Stimulated activated memory B cell treated with anti-CD40 and anti-IgM and Interleukin-4, amounts not matched to agents 10 μg/mL and 1 μg/mL and 100 μg/mL, for 72 hours (primary cell): ENCODE results near the gene ZFP36.
"Not testable (repeated sequence)": the region's sequence is repeated elsewhere in the genome, so short reads cannot be mapped to it uniquely, and the experiment has no call there.

Source experiments
- ATAC-seq: fragments of 150-1000 bp; cut with Tn5 transposase; 2 replicates; pipeline ENCODE4 v1.10.0; 2021
- H3K27ac Mint-ChIP-seq: one replicate; pipeline ENCODE4 v1.8.0; 2022; ENCODE audit warnings: mild to moderate bottlenecking, mixed read lengths
- H3K27me3 Mint-ChIP-seq: one replicate; pipeline ENCODE4 v1.8.0; 2022; ENCODE audit warnings: mixed read lengths
- H3K36me3 Mint-ChIP-seq: one replicate; pipeline ENCODE4 v1.8.0; 2022; ENCODE audit warnings: mixed read lengths
- H3K4me1 Mint-ChIP-seq: one replicate; pipeline ENCODE4 v1.8.0; 2022; ENCODE audit warnings: mixed read lengths
- H3K4me3 Mint-ChIP-seq: one replicate; pipeline ENCODE4 v1.8.0; 2022; ENCODE audit warnings: mild to moderate bottlenecking, moderate library complexity, mixed read lengths
- H3K9me3 Mint-ChIP-seq: one replicate; pipeline ENCODE4 v1.8.0; 2022; ENCODE audit warnings: mixed read lengths

The ZFP36 gene

GRCh38 chr19:39435499-39436349 is 29.1 kb downstream of the ZFP36 start, which contains the start of gene RPS16:
Gene RPS16, minus strand, starts transcription at chr19:39435949. Its CDS starts 54 bp downstream, at chr19:39435895.
- Mint-ChIP-seq H3K27ac (peak within 1 kb of the TSS; percentile 99), H3K27me3 (no peaks in the 10 kb centered on the region), H3K9me3 (no peaks in the 10 kb centered on the region), H3K4me1 (peaks cover 68% of the 10 kb centered on the region), H3K36me3 (peaks cover 35% of the 10 kb centered on the region), H3K4me3 (peak within 1 kb of the TSS; percentile 95)
- peak; percentile 96 for ATAC-seq

- peaks cover 63% of the 10 kb centered on the region for H3K4me1 Mint-ChIP-seq
- H3K36me3 Mint-ChIP-seq: peaks cover 35% of the 10 kb centered on the region
- peak overlapping the region; percentile 95 for H3K4me3 Mint-ChIP-seq
- no peaks in the 10 kb centered on the region for H3K9me3 Mint-ChIP-seq
- no peaks in the 10 kb centered on the region for H3K27me3 Mint-ChIP-seq
- peak overlapping the region; percentile 99 for H3K27ac Mint-ChIP-seq
- no peak for ATAC-seq
These were observed 29.7 kb downstream of the ZFP36 start for GRCh38 chr19:39436350-39436716.

GRCh38 chr19:39438270-39438934 is 31.8 kb downstream of the ZFP36 start:
- Mint-ChIP-seq H3K36me3 (peaks cover 23% of the 10 kb centered on the region), H3K4me3 (no peak overlapping the region), H3K27me3 (no peaks in the 10 kb centered on the region), H3K27ac (no peak overlapping the region), H3K9me3 (no peaks in the 10 kb centered on the region), H3K4me1 (peaks cover 48% of the 10 kb centered on the region)
- no peak for ATAC-seq

GRCh38 chr19:39444598-39445195 is 38.0 kb downstream of the ZFP36 start:
- Mint-ChIP-seq H3K9me3 (no peaks in the 10 kb centered on the region), H3K4me1 (peaks cover 67% of the 10 kb centered on the region), H3K27me3 (no peaks in the 10 kb centered on the region), H3K36me3 (peaks cover 32% of the 10 kb centered on the region), H3K4me3 (peak overlapping the region; percentile 90), H3K27ac (peak overlapping the region; percentile 98)
- ATAC-seq: no peak

- Mint-ChIP-seq H3K9me3 (no peaks in the 10 kb centered on the region), H3K4me3 (peak within 1 kb of the TSS; percentile 90), H3K27me3 (no peaks in the 10 kb centered on the region), H3K36me3 (peaks cover 32% of the 10 kb centered on the region), H3K27ac (peak within 1 kb of the TSS; percentile 98), H3K4me1 (peaks cover 67% of the 10 kb centered on the region)
- ATAC-seq: peak; percentile 95
These were observed 38.8 kb downstream of the ZFP36 start, which contains the start of gene SUPT5H for GRCh38 chr19:39445196-39446111. Gene SUPT5H, plus strand, starts transcription at chr19:39445582. Its CDS starts 309 bp downstream, at chr19:39445891.

- Mint-ChIP-seq H3K27me3 (no peaks in the 10 kb centered on the region), H3K9me3 (no peaks in the 10 kb centered on the region), H3K4me1 (peaks cover 70% of the 10 kb centered on the region), H3K36me3 (peaks cover 34% of the 10 kb centered on the region), H3K27ac (peak overlapping the region; percentile 98), H3K4me3 (peak overlapping the region; percentile 90)
- ATAC-seq: no peak
These were observed 39.9 kb downstream of the ZFP36 start for GRCh38 chr19:39446365-39447084.

- Mint-ChIP-seq H3K9me3 (no peaks in the 10 kb centered on the region), H3K4me1 (peaks cover 88% of the 10 kb centered on the region), H3K27me3 (no peaks in the 10 kb centered on the region), H3K36me3 (peaks cover 51% of the 10 kb centered on the region), H3K27ac (peak overlapping the region; percentile 98), H3K4me3 (peak overlapping the region; percentile 90)
- peak; percentile 79 for ATAC-seq
These were observed 41.6 kb downstream of the ZFP36 start for GRCh38 chr19:39448271-39448670.

- H3K36me3 Mint-ChIP-seq: peaks cover 54% of the 10 kb centered on the region
- peaks cover 83% of the 10 kb centered on the region for H3K4me1 Mint-ChIP-seq
- H3K4me3 Mint-ChIP-seq: peak overlapping the region; percentile 70
- no peaks in the 10 kb centered on the region for H3K27me3 Mint-ChIP-seq
- peak overlapping the region; percentile 98 for H3K27ac Mint-ChIP-seq
- ATAC-seq: no peak
- no peaks in the 10 kb centered on the region for H3K9me3 Mint-ChIP-seq
These were observed 42.6 kb downstream of the ZFP36 start for GRCh38 chr19:39449116-39449797.

GRCh38 chr19:39451257-39451656 is 44.6 kb downstream of the ZFP36 start:
- H3K9me3 Mint-ChIP-seq, H3K27me3 Mint-ChIP-seq, ATAC-seq, H3K4me3 Mint-ChIP-seq: not testable (repeated sequence)
- Mint-ChIP-seq H3K4me1 (peaks cover 74% of the 10 kb centered on the region), H3K27ac (peak overlapping the region; percentile 71), H3K36me3 (peaks cover 54% of the 10 kb centered on the region)
